Measurements from ENCODE around the gene SZT2.

The SZT2 gene

GRCh38 chr1:43414634-43415223, 25.0 kb downstream of the SZT2 start:
- Histone ChIP-seq H3K4me2 (ENCODE audit: low read depth, low read length, poor library complexity, severe bottlenecking) (no peak overlapping the region), H3K27me3 (ENCODE audit: low read length) (no peaks in the 10 kb centered on the region), H3K9me2 (replicated peaks; ENCODE audit: insufficient read depth, low read length) (no peaks in the 10 kb centered on the region), H3K9ac (ENCODE audit: low read length) (no peak overlapping the region), H3K9me3 (ENCODE audit: insufficient read depth, low read length) (no peaks in the 10 kb centered on the region), H4K20me1 (ENCODE audit: low read depth, low read length) (no peaks in the 10 kb centered on the region), H3K79me2 (ENCODE audit: insufficient read depth, low read length) (no peaks in the 10 kb centered on the region), H2AFZ (ENCODE audit: low read depth, low read length, severe bottlenecking) (no peak overlapping the region), H3K4me3 (ENCODE audit: insufficient read depth, low read length, poor library complexity, severe bottlenecking) (no peak overlapping the region), H3F3A (ENCODE audit: insufficient read depth) (no peaks in the 10 kb centered on the region), H3K36me3 (ENCODE audit: low read length) (no peaks in the 10 kb centered on the region), H3K27ac (ENCODE audit: low read depth, low read length) (no peak overlapping the region)
- TF ChIP-seq EZH2phosphoT487 (conservative IDR thresholded peaks at IDR 0.05; ENCODE audit: low read length), result no peak
- TF ChIP-seq, protein P1, sequence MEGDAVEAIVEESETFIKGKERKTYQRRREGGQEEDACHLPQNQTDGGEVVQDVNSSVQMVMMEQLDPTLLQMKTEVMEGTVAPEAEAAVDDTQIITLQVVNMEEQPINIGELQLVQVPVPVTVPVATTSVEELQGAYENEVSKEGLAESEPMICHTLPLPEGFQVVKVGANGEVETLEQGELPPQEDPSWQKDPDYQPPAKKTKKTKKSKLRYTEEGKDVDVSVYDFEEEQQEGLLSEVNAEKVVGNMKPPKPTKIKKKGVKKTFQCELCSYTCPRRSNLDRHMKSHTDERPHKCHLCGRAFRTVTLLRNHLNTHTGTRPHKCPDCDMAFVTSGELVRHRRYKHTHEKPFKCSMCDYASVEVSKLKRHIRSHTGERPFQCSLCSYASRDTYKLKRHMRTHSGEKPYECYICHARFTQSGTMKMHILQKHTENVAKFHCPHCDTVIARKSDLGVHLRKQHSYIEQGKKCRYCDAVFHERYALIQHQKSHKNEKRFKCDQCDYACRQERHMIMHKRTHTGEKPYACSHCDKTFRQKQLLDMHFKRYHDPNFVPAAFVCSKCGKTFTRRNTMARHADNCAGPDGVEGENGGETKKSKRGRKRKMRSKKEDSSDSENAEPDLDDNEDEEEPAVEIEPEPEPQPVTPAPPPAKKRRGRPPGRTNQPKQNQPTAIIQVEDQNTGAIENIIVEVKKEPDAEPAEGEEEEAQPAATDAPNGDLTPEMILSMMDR (IDR thresholded peaks at IDR 0.05; ENCODE audit: insufficient read depth, low read length, poor library complexity, severe bottlenecking), result peak; percentile 48

DNA sequence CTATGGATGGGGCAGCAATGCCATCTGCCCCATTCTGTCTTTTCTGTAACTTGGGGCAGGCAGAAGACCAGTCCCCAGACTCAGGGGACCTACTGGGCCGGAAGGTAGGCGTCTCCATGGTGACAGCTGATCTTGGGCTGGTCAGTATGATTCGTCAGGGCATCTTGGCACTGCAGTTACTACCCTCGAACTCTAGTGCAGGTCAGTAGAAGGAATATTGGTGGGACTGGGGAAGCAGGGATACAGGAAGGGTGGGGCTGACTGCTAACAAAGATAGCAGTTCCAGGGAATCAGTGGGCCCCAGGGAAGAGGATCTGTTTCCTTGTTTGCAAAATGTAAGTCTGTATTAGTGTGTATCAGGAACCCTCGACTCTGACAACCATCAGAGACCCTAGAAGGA, 26.2 kb downstream of the SZT2 start:
- H3K4me2 ChIP-seq (ENCODE audit: low read depth, low read length, poor library complexity, severe bottlenecking), result no peak overlapping the region
- no peak overlapping the region for H3K4me3 ChIP-seq (ENCODE audit: insufficient read depth, low read length, poor library complexity, severe bottlenecking)
- no peaks in the 10 kb centered on the region for H3F3A ChIP-seq (ENCODE audit: insufficient read depth)
- H2AFZ ChIP-seq (ENCODE audit: low read depth, low read length, severe bottlenecking), result no peak overlapping the region
- TF ChIP-seq, protein P1 (IDR thresholded peaks at IDR 0.05; ENCODE audit: insufficient read depth, low read length, poor library complexity, severe bottlenecking), result no peak
- no peak for TF ChIP-seq EZH2phosphoT487 (conservative IDR thresholded peaks at IDR 0.05; ENCODE audit: low read length)
- no peaks in the 10 kb centered on the region for H3K9me2 ChIP-seq (replicated peaks; ENCODE audit: insufficient read depth, low read length)
- H3K79me2 ChIP-seq (ENCODE audit: insufficient read depth, low read length), result no peaks in the 10 kb centered on the region
- no peak overlapping the region for H3K9ac ChIP-seq (ENCODE audit: low read length)
- no peaks in the 10 kb centered on the region for H3K9me3 ChIP-seq (ENCODE audit: insufficient read depth, low read length)
- no peaks in the 10 kb centered on the region for H3K36me3 ChIP-seq (ENCODE audit: low read length)
- no peaks in the 10 kb centered on the region for H3K27me3 ChIP-seq (ENCODE audit: low read length)
- no peaks in the 10 kb centered on the region for H4K20me1 ChIP-seq (ENCODE audit: low read depth, low read length)
- no peak overlapping the region for H3K27ac ChIP-seq (ENCODE audit: low read depth, low read length)

GRCh38 chr1:43418858-43419257, 29.2 kb downstream of the SZT2 start:
- no peaks in the 10 kb centered on the region for H3K79me2 ChIP-seq (ENCODE audit: insufficient read depth, low read length)
- no peak overlapping the region for H3K9ac ChIP-seq (ENCODE audit: low read length)
- H2AFZ ChIP-seq (ENCODE audit: low read depth, low read length, severe bottlenecking), result no peak overlapping the region
- TF ChIP-seq, protein P1 (IDR thresholded peaks at IDR 0.05; ENCODE audit: insufficient read depth, low read length, poor library complexity, severe bottlenecking), result no peak
- TF ChIP-seq EZH2phosphoT487 (conservative IDR thresholded peaks at IDR 0.05; ENCODE audit: low read length), result no peak
- H3K27me3 ChIP-seq (ENCODE audit: low read length), result no peaks in the 10 kb centered on the region
- H3K36me3 ChIP-seq (ENCODE audit: low read length), result no peaks in the 10 kb centered on the region
- no peaks in the 10 kb centered on the region for H3K9me3 ChIP-seq (ENCODE audit: insufficient read depth, low read length)
- H3K27ac ChIP-seq (ENCODE audit: low read depth, low read length), result no peak overlapping the region
- no peaks in the 10 kb centered on the region for H3F3A ChIP-seq (ENCODE audit: insufficient read depth)
- H4K20me1 ChIP-seq (ENCODE audit: low read depth, low read length), result no peaks in the 10 kb centered on the region
- no peak overlapping the region for H3K4me3 ChIP-seq (ENCODE audit: insufficient read depth, low read length, poor library complexity, severe bottlenecking)
- no peak overlapping the region for H3K4me2 ChIP-seq (ENCODE audit: low read depth, low read length, poor library complexity, severe bottlenecking)
- H3K9me2 ChIP-seq (replicated peaks; ENCODE audit: insufficient read depth, low read length), result no peaks in the 10 kb centered on the region

Measured in SU-DHL-6 (cell line).